HepG2 (cell line): ENCODE data around the gene FUT4. TPM values are rescaled to one million over a fixed set of nuclear protein-coding genes. Genes with fewer than 3 reads are reported as not detected.

ENCODE experiments used
- ATAC-seq: fragments of 200-7000 bp; cut with Tn5 transposase; 3 replicates; pipeline ENCODE4 v1.9.1; 2020; ENCODE audit warnings: mild to moderate bottlenecking, moderate library complexity
- BruUV-seq: library from RNA; stranded (reverse); fragments of 400-500 nt; replicated peaks from 2 replicates; lab custom pipeline; 2021; lab: Mats Ljungman, UMichigan
- CTCF ChIA-PET: fragments of 300-600 bp; formaldehyde crosslinking; extraction: SDS; loops from one replicate; lab custom pipeline; 2021; ENCODE audit warnings: low total read pairs, inconsistent platforms, low intra/inter-chr PET ratio; lab: Yijun Ruan, JAX
- POLR2A ChIA-PET: fragments of 350-600 bp; sonication (Branson Sonifier 250); formaldehyde crosslinking; loops from one replicate; lab custom pipeline; 2020; ENCODE audit warnings: antibody characterized with exemption, inconsistent platforms; lab: Yijun Ruan, JAX
- DNase-seq: peaks from one replicate; pipeline ENCODE4 v3.0.0-alpha.2; 2015; ENCODE audit warnings: low spot score
- FAIRE-seq: peaks from 3 replicates; lab custom pipeline; 2011; peaks lifted over from hg19 to GRCh38; lab: Jason Lieb, UNC
- H2AFZ ChIP-seq: one replicate; pipeline ENCODE4 v1.6.1; 2011; ENCODE audit warnings: low read length, inconsistent platforms
- H3K27ac ChIP-seq: fragments of 300-600 bp; 3 replicates; pipeline ENCODE4 v1.8.0; 2011; ENCODE audit warnings: mixed run types, mild to moderate bottlenecking, mixed read lengths, low read length, inconsistent platforms; ENCODE audit not compliant: insufficient read depth; ENCODE audit errors: extremely low read length
- H3K27me3 ChIP-seq, 2 experiments: fragments of 200-600 bp in 1 of 2; 2 replicates in 1 of 2; 3 replicates in 1 of 2; pipeline versions ENCODE4 v1.6.0 to v1.8.0; 2011; ENCODE audit warnings: low read length in 2 of 2, mild to moderate bottlenecking in 2 of 2, moderate library complexity in 2 of 2, inconsistent platforms in 1 of 2; ENCODE audit not compliant: insufficient read depth in 2 of 2, control insufficient read depth in 1 of 2
- H3K36me3 ChIP-seq, 2 experiments: fragments of 200-600 bp in 1 of 2; replicated peaks in 1 of 2; 2 replicates in 1 of 2; 3 replicates in 1 of 2; pipeline versions ENCODE4 v1.5.1 to v1.8.0; 2011; ENCODE audit warnings: low read length in 2 of 2, inconsistent platforms in 1 of 2; ENCODE audit not compliant: insufficient read depth in 2 of 2, control insufficient read depth in 1 of 2
- H3K4me1 ChIP-seq: 2 replicates; pipeline ENCODE4 v1.5.1; 2012; ENCODE audit warnings: low read length, inconsistent platforms; ENCODE audit not compliant: insufficient read depth
- H3K4me2 ChIP-seq: 2 replicates; pipeline ENCODE4 v1.6.0; 2011; ENCODE audit warnings: low read depth, low read length, inconsistent platforms
- H3K4me3 ChIP-seq, 3 experiments: fragments of 200-600 bp in 1 of 3; sonication (generic), shearing (Covaris generic) in 1 of 3; replicated peaks in 1 of 3; 2 replicates each; pipeline ENCODE4 v1.5.1; 2011 to 2016; ENCODE audit warnings: low read length in 3 of 3, inconsistent platforms in 2 of 3, low read depth in 2 of 3, mild to moderate bottlenecking in 2 of 3, control low read depth in 1 of 3, mixed read lengths in 1 of 3; ENCODE audit not compliant: insufficient read depth in 1 of 3
- H3K79me2 ChIP-seq: one replicate; pipeline ENCODE4 v1.6.1; 2011; ENCODE audit warnings: low read length, inconsistent platforms; ENCODE audit not compliant: insufficient read depth
- H3K9ac ChIP-seq: 2 replicates; pipeline ENCODE4 v1.6.0; 2011; ENCODE audit warnings: mild to moderate bottlenecking, low read depth, low read length, inconsistent platforms; ENCODE audit not compliant: insufficient read depth
- H3K9me3 ChIP-seq: 2 replicates; pipeline ENCODE4 v1.5.1; 2012; ENCODE audit warnings: mild to moderate bottlenecking, low read length
- H4K20me1 ChIP-seq: 2 replicates; pipeline ENCODE4 v1.6.0; 2011; ENCODE audit warnings: inconsistent platforms, mild to moderate bottlenecking, low read length, moderate library complexity; ENCODE audit not compliant: insufficient read depth
- HCFC1 ChIP-seq: fragments of 150-350 bp; IDR thresholded peaks from 2 replicates; pipeline ENCODE4 v1.6.1; 2014; ENCODE audit warnings: low read depth, low read length
- MIER2 ChIP-seq: IDR thresholded peaks from 2 replicates; pipeline ENCODE4 v1.6.1; 2016; ENCODE audit warnings: missing biosample characterization, missing genetic modification reagents
- MYPOP ChIP-seq: sonication (generic); formaldehyde crosslinking; IDR thresholded peaks from 2 replicates; pipeline ENCODE4 v1.8.1; 2023; ENCODE audit warnings: mild to moderate bottlenecking, moderate library complexity, missing genetic modification reagents
- STAG1 ChIP-seq: sonication (generic); formaldehyde crosslinking; IDR thresholded peaks from 2 replicates; pipeline ENCODE4 v1.4.0; 2020; ENCODE audit warnings: missing genetic modification reagents
- TBX3 ChIP-seq: fragments of 450-650 bp; IDR thresholded peaks from 2 replicates; pipeline ENCODE4 v1.6.1; 2017; ENCODE audit warnings: antibody characterized with exemption, mild to moderate bottlenecking, inconsistent platforms, borderline replicate concordance
- ZBTB20 ChIP-seq: sonication (generic); formaldehyde crosslinking; IDR thresholded peaks from 2 replicates; pipeline ENCODE4 v1.8.1; 2023; ENCODE audit warnings: missing genetic modification reagents, low read depth, mild to moderate bottlenecking, borderline replicate concordance
- ZFP36 ChIP-seq: fragments of 150-350 bp; IDR thresholded peaks from 2 replicates; pipeline ENCODE4 v1.6.1; 2018; ENCODE audit warnings: borderline replicate concordance, low read length, low read depth; ENCODE audit not compliant: partially characterized antibody
- ZHX2 ChIP-seq, 2 experiments: sonication (generic) in 1 of 2; formaldehyde crosslinking in 1 of 2; IDR thresholded peaks; 2 replicates each; pipeline versions ENCODE4 v1.6.1 to v1.9.0; 2014 to 2022; ENCODE audit warnings: antibody characterized with exemption in 1 of 2, borderline replicate concordance in 1 of 2, inconsistent platforms in 1 of 2, low read depth in 1 of 2, missing genetic modification reagents in 1 of 2
- ZNF138 ChIP-seq: sonication (generic); formaldehyde crosslinking; IDR thresholded peaks from 2 replicates; pipeline ENCODE4 v1.5.0; 2020; ENCODE audit warnings: mild to moderate bottlenecking, low read depth, missing genetic modification reagents
- ZNF746 ChIP-seq: sonication (generic); formaldehyde crosslinking; IDR thresholded peaks from 2 replicates; pipeline ENCODE4 v1.8.0; 2022; ENCODE audit warnings: mild to moderate bottlenecking, missing genetic modification reagents
- ZNF792 ChIP-seq: IDR thresholded peaks from 2 replicates; pipeline ENCODE4 v1.6.1; 2016
- ZNF841 ChIP-seq: sonication (generic); formaldehyde crosslinking; IDR thresholded peaks from 2 replicates; pipeline ENCODE4 v1.8.1; 2023; ENCODE audit warnings: missing genetic modification reagents, borderline replicate concordance
- WGBS: methylation state at CpG from one replicate; pipeline ENCODE4 v1.1.6; 2017; ENCODE audit warnings: low lambda C conversion rate; 5-methylcytosine and 5-hydroxymethylcytosine counted together
- in situ Hi-C: cut with HindIII; loops from 2 replicates; pipeline ENCODE4 v1.10.0; 2017; ENCODE audit warnings: low pct_unique_long_range_greater_than_20kb; ENCODE audit not compliant: extremely low pct_ligation_motif_present
- intact Hi-C: fragments of 100-400 bp; cut with micrococcal nuclease; formaldehyde crosslinking; loops from one replicate; pipeline ENCODE4 v1.10.0; 2022; ENCODE audit not compliant: unreplicated experiment
- polyA plus RNA-seq, 8 experiments: library from polyadenylated mRNA; depleted of rRNA in 3 of 8; stranded (reverse) in 7 of 8; unstranded in 1 of 8; fragments of >200 nt; fragmentation: Illumina TruSeq in 4 of 8; extraction: Trizol in 4 of 8; gene quantifications; 2 replicates each; pipeline versions ENCODE4 v1.2.1 to v1.2.3, GENCODE V29; 2011 to 2016; ENCODE audit warnings: low read depth in 4 of 8, missing spikeins in 1 of 8, mixed read lengths in 1 of 8; ENCODE audit not compliant: insufficient read depth in 1 of 8
- total RNA-seq, 5 experiments: library from RNA; depleted of rRNA; stranded (reverse); fragments of >200 nt; fragmentation: Illumina TruSeq; extraction: Trizol; gene quantifications; 2 replicates each; pipeline ENCODE4 v1.2.3, GENCODE V29; 2016; ENCODE audit warnings: low read depth in 1 of 5

The FUT4 gene
- total and polyA plus RNA-seq, 2 of the 13 experiments (the other 11 are each of a cell fraction or from before 2014, with no cell fraction given) = 0.28 to 0.60 TPM

GRCh38 chr11:94563848-94564467, 20.2 kb downstream of the FUT4 start:
- no peaks in the 10 kb centered on the region for H3K9me3 ChIP-seq
- no peak overlapping the region for H2AFZ ChIP-seq
- 26% methylated on average over 8 of the region's 8 CpGs for whole genome bisulfite sequencing
- no peaks in the 10 kb centered on the region for H3K79me2 ChIP-seq
- DNase-seq = no peak
- no peak overlapping the region for H3K27ac ChIP-seq
- H3K9ac ChIP-seq = no peak overlapping the region
- in situ Hi-C loops = no loop called here
- no peak for FAIRE-seq
- H3K36me3 ChIP-seq = no peaks in the 10 kb centered on the region
- H3K27me3 ChIP-seq = no peaks in the 10 kb centered on the region
- H3K4me3 ChIP-seq = no peak overlapping the region
- ATAC-seq = no peak
- no peak overlapping the region for H3K4me2 ChIP-seq
- CTCF ChIA-PET = no interaction called here
- no peaks in the 10 kb centered on the region for H4K20me1 ChIP-seq
- TF ChIP-seq MYPOP (CRISPR knock-in tag) (no peak), ZNF792 (no peak), ZNF138 (CRISPR knock-in tag) (no peak), ZFP36 (no peak), HCFC1 (no peak), ZNF841 (CRISPR knock-in tag) (no peak)
- TF ChIP-seq, all 625 proteins: peak for 0
- intact Hi-C loops = no loop called here
- POLR2A ChIA-PET = no interaction called here
- BruUV-seq = no TSS peak
- no peaks in the 10 kb centered on the region for H3K4me1 ChIP-seq

GRCh38 chr11:94567181-94567670, 23.5 kb downstream of the FUT4 start, which contains the start of gene PIWIL4:
TSS of gene PIWIL4 (plus strand) at chr11:94567368. CDS start at chr11:94567519, 151 bp downstream.
- H3K4me1 ChIP-seq = no peaks in the 10 kb centered on the region
- BruUV-seq = no TSS peak
- WGBS = 76% methylated on average over 25 of the region's 25 CpGs
- ChIA-PET POLR2A (no interaction called here), CTCF (no interaction called here)
- H3K79me2 ChIP-seq = no peaks in the 10 kb centered on the region
- H3K27ac ChIP-seq = no peak within 1 kb of the TSS
- H2AFZ ChIP-seq = no peak within 1 kb of the TSS
- H3K36me3 ChIP-seq = no peaks in the 10 kb centered on the region
- no peak within 1 kb of the TSS for H3K4me3 ChIP-seq
- intact Hi-C loops = no loop called here
- H3K9ac ChIP-seq = no peak within 1 kb of the TSS
- H3K4me2 ChIP-seq = no peak within 1 kb of the TSS
- in situ Hi-C loops = no loop called here
- H3K27me3 ChIP-seq = no peaks in the 10 kb centered on the region
- H3K9me3 ChIP-seq = no peaks in the 10 kb centered on the region
- FAIRE-seq (no peak), DNase-seq (no peak), ATAC-seq (no peak)
- H4K20me1 ChIP-seq = no peaks in the 10 kb centered on the region
- no peak for TF ChIP-seq MIER2 (CRISPR knock-in tag)
- no peak for TF ChIP-seq ZBTB20 (CRISPR knock-in tag)
- TF ChIP-seq STAG1 (CRISPR knock-in tag) = no peak
- TF ChIP-seq TBX3 = no peak
- TF ChIP-seq ZNF746 = no peak
- no peak for TF ChIP-seq ZHX2 (IDR thresholded peaks at IDR 0.05; ENCODE audit: low read depth)
- TF ChIP-seq ZHX2 (CRISPR knock-in tag; IDR thresholded peaks at IDR 0.05; ENCODE audit: borderline replicate concordance) = no peak
